ENCODE data around the gene CNOT4.

The CNOT4 gene

DNA sequence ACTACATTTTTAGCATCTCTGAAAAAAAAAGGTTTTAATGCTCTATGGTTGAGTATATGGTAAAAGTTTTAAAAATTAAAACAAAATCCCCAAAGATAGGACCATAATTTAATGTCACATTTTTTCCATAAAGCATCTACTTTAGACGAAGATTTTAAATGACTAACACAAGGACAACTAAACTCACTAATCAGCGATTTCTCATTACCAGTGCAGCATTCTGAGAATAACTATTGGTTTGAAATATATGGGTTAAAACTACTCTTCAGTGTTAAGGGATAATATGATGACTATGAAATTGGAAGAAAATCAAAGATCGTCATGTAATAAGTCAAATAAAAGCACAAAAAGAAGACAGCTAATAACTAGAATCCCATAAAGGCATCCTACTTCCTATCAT lies 118.4 kb downstream of the CNOT4 start:
- no peak for DNase-seq

GRCh38 chr7:135390829-135391228 lies 119.1 kb downstream of the CNOT4 start:
- no peak for DNase-seq

- DNase-seq = peak in 1 of 2 experiments; percentile 8
Observed at GRCh38 chr7:135389971-135390370, 119.9 kb downstream of the CNOT4 start.

DNA sequence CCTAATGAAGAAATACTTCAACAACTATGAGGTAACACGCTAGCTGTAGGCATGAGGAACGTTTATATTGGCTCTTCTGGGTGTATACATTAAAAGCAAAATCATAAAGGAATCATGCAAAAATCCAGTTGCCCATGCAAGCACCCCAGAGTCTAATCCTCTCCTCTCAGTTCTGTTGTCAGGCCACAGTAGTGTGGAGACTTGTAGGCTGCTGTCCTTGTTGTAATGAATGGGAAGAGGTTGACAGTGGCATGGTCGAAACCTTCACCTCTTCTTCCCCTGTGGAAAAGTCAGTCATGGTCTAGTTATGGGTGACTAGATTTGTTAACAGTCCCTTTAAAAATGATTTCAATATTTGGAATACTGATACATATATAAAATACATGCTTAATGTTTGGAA lies 121.3 kb downstream of the CNOT4 start:
- DNase-seq = no peak

- DNase-seq = no peak
Observed at GRCh38 chr7:135386776-135387175, 123.1 kb downstream of the CNOT4 start.

DNA sequence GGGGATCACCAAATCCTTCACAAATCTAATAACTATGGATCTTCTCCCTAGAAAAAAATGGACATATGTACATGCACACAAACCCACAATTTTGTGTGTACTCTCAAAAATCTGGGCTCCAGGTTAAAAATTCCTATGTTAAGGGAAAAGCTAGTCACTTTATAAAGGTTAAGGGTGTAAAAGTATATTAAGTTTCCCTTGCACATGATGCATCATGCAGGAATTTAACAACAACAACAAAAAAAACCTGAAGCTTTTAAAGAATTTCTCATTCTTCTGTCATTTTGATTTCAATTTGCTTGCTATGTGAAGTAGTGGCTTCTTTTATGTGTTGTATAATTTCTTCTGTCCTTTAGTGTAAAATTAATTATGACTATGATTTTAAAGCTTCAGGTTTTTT lies 123.7 kb downstream of the CNOT4 start:
- DNase-seq = no peak

- no peak for DNase-seq
Observed at GRCh38 chr7:135385209-135385608, 124.7 kb downstream of the CNOT4 start.

- no peak for DNase-seq
Observed at GRCh38 chr7:135383525-135384175, 126.3 kb downstream of the CNOT4 start.

- no peak for DNase-seq
Observed at GRCh38 chr7:135382173-135382572, 127.7 kb downstream of the CNOT4 start.

- no peak for DNase-seq
Observed at GRCh38 chr7:135381369-135381768, 128.5 kb downstream of the CNOT4 start.

DNA sequence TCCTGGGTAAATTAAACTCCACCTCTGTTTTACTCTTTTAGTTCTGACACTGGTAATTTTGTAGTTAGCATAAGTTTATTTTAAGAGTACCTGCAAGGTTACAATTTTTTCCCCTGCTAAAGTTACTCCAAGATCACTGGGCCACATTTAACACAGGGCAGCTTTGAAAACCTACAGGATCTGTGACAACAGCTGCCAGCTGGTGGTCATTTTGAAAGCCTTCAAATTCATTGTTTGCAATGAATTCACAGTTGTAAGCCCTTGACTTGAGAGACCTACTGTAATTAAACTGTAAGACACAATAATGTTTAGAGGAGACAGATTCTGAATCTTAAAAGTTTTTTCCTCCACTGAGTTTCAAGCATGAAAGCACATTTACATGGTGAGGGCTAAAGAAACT lies 129.6 kb downstream of the CNOT4 start:
- no peak for DNase-seq

- DNase-seq = no peak
Observed at GRCh38 chr7:135377171-135377570, 132.7 kb downstream of the CNOT4 start.

- DNase-seq = no peak
Observed at GRCh38 chr7:135375908-135376699, 133.8 kb downstream of the CNOT4 start.

GRCh38 chr7:135374736-135375135 lies 135.2 kb downstream of the CNOT4 start:
- no peak for DNase-seq

DNA sequence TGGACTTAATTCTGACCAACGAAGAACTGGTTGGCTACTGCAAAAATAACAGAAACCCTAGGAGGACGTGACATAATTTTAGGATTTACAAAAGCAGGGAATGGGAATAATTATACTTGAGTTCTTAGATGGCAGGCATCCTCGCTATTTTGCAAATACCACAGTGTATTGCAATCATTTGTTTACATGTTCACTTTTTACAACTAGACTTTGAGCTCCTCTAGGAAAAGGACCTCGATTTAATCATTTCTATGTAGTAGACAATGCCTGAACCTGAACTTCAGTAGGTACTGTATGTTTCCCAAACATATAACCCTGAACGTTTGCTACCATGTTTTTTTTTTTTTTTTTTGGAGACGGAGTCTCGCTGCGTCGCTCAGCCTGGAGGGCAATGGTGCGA lies 137.7 kb downstream of the CNOT4 start:
- no peak for DNase-seq

DNA sequence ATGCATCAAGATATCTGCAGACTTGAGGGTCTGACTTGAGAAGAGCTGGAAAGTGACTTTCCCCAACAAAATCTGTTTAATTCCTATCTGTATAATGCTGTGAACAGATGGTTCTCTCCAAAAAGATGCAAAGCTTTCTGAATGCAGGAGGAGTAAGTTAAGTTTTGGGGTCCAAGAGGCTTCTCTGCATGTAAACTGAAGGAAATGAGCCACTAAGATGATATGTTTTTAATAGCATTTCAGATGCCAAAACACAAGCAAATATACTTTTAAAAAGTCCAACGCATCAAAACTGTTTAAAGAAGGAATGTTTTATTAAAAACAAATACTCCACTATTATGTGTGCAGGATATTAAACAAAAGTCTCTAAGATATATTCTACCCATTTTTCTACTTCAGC lies 139.2 kb downstream of the CNOT4 start:
- DNase-seq = no peak

GRCh38 chr7:135369405-135369804 lies 140.5 kb downstream of the CNOT4 start:
- no peak for DNase-seq

DNA sequence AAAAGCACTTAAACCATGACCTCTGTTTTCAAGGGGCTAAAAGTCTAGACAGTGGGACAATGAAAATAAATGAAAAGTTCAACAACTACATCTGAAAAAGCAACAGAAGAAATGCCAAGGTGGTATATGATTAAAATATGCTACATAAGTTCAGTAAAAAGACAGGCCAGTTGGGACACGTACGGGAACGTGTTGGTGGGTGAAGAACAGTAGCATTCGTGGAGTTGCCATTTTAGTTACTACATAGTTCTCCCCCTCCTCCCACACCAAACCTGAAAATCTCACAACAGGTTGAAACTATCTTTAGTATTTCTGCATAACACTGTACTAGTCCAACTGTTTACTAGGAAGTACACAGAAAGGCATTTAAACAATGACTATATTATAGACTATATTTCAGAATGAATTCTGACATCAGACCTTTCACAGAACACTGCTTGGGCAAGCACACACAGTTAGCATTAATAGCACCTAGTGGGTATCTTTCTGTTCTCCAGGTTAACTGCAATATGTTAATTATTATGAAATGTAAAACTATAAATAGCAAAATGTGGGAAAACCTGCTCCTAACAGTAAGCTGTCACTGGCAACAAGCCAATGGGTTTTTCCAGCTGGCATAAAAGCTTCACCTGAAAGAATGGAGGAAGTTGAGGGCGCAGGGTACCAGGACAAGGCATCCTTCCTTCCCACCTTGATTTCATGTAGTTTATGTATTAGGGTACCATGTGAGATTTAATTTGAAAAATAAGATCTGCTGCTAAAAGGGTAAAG lies 141.3 kb downstream of the CNOT4 start:
- no peak for DNase-seq

DNA sequence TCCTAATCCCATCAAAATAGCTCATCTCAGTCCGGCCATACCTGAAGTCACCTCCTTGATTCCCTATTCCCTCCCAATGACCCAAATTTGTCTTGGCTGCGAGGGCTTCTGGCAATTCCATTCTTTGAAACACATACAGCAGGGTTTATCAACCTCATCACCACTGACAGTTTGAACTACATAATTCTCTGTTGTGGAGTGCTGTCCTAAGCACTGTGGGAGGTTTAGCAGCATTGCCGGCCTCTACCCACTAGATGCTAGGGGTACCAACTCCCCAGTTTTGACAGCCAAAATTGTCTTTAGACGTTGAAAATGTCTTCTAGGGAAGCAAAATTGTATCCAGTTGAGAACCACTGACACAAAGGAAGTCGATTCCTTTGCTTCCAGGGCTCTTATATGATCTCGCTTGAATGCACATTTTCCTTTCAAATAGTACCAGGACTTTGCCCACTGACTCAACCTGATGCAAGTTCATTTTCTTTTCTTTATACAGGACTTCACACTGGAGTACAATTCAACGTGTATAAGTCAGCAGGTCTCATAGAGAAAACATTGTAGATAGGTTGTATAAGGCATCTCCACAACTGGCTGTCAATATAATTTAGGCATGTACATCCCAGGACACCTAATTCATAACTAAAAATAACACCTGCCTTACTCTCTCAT lies 142.9 kb downstream of the CNOT4 start:
- no peak for DNase-seq

GRCh38 chr7:135365721-135366120 lies 144.2 kb downstream of the CNOT4 start:
- DNase-seq = no peak

DNA sequence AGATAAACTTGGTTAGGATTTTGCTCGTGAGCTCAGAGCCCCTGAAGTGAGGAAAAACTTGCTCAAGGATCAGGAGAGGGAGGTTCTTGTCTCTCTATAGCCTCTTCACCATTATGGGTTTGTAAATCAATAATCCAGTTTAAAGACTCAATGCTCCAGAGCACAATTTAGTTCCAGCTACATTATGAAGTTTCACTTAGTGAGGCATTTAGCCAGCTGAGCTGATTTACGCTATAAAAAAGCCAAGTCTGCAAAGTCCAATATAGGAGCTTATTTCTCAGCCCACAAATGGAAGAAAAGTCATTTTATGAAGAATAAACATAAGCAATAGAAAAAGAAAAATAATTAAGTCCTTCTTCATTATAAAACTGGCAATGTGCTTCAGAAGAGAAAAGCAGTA lies 145.7 kb downstream of the CNOT4 start:
- no peak for DNase-seq

DNA sequence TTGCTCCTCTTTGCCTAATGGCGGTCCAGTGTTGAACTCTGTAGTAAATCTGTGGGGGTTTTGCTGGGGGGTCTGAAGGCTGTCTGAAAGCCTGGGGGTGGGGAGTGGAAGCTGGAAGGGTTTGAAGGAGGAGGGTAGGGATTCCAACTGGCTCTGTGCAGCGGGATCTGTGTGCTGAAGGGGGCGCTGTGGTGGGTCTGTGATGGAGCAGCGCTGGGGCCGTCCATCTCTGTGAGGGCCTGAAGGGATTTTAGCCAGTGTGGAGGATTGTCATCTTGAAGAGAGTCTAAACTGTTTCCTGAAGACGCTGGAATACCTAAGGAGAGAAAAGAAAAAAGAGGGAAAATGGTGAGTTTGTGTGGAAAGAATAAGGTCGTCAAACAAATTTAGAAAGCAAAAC lies 147.0 kb downstream of the CNOT4 start:
- DNase-seq = no peak

DNA sequence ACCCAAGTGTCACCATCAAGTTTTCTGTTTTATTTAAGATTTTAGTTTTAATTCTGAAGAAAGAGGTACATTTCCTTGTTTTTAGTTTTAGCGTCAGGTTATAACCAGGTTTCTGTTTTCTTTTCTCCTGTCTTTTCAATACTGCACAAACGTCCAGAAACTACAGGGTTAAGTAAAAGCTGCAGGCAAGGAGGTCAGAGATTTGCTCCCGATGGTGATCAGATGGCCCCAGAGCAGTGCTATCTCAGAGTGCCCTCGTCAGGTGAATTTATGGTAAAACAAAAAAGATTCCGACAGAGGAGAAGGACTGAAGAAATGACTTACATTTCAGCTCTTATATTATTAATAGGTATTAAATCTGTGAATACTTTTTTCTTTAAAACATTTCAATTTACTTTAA lies 148.1 kb downstream of the CNOT4 start:
- no peak for DNase-seq

Data from NCI-H446 (cell line).